ENCODE results near the gene ATP8B1.

DNA sequence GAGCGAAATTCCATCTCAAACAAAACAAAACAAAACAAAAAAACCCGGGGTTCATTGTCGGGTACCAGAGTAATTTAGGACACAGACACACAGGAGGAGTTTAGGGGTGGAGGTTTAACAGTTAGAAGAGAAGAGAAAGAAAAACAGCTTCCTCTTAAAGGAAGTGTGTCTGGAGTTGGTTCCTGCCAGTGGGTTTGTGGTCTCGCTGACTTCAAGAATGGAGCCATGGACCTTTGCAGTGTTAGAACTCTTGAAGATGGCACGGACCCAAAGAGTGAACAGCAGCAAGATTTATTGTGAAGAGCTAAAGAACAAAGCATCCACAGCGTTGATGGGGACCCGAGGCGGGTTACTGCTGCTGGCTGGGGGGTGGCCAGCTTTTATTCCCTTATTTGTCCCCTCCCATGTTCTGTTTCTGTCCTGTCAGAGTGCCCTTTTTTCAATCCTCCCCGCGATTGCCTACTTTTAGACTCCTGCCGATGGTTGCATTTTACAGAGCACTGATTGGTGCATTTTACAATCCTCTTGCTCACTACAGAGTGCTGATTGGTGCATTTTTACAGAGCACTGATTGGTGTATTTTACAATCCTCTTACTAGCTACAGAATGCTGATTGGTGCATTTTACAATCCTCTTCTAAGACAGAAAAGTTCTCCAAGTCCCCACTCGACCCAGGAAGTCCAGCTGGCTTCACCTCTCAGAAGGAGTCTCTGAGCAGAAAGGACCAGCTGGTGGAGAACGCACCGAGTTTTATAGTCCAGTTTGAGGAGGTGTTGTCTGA, 28.7 kb upstream of the ATP8B1 start:
- TF ChIP-seq, protein P1, sequence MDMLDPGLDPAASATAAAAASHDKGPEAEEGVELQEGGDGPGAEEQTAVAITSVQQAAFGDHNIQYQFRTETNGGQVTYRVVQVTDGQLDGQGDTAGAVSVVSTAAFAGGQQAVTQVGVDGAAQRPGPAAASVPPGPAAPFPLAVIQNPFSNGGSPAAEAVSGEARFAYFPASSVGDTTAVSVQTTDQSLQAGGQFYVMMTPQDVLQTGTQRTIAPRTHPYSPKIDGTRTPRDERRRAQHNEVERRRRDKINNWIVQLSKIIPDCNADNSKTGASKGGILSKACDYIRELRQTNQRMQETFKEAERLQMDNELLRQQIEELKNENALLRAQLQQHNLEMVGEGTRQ (IDR thresholded peaks at IDR 0.05; ENCODE audit: low read depth, low read length) = no peak
- TF ChIP-seq, protein P2, sequence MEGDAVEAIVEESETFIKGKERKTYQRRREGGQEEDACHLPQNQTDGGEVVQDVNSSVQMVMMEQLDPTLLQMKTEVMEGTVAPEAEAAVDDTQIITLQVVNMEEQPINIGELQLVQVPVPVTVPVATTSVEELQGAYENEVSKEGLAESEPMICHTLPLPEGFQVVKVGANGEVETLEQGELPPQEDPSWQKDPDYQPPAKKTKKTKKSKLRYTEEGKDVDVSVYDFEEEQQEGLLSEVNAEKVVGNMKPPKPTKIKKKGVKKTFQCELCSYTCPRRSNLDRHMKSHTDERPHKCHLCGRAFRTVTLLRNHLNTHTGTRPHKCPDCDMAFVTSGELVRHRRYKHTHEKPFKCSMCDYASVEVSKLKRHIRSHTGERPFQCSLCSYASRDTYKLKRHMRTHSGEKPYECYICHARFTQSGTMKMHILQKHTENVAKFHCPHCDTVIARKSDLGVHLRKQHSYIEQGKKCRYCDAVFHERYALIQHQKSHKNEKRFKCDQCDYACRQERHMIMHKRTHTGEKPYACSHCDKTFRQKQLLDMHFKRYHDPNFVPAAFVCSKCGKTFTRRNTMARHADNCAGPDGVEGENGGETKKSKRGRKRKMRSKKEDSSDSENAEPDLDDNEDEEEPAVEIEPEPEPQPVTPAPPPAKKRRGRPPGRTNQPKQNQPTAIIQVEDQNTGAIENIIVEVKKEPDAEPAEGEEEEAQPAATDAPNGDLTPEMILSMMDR (conservative IDR thresholded peaks at IDR 0.05; ENCODE audit: low read depth, low read length) = no peak
- TF ChIP-seq POLR2A (IDR thresholded peaks at IDR 0.05; ENCODE audit: low read depth, low read length) (no peak), CHD1 (IDR thresholded peaks at IDR 0.05; ENCODE audit: low read depth, low read length) (no peak), NFE2L2 (IDR thresholded peaks at IDR 0.05; ENCODE audit: low read depth, low read length) (no peak), MXI1 (IDR thresholded peaks at IDR 0.05; ENCODE audit: borderline replicate concordance, low read depth, low read length) (no peak)
